Cerebellar nuclear complex (tissue), 1 donor: ENCODE data around the gene DAGLA.
A peak's percentile ranks its signal among the peaks of the same experiment; 100 is the strongest.
"Not testable (repeated sequence)": the region's sequence is repeated elsewhere in the genome, so short reads cannot be mapped to it uniquely, and the experiment has no call there.

Source experiments
- DNase-seq, 2 experiments: peaks; one replicate each; lab custom pipeline; 2025; lab: John Stamatoyannopoulos, UW

DAGLA gene, protein sequence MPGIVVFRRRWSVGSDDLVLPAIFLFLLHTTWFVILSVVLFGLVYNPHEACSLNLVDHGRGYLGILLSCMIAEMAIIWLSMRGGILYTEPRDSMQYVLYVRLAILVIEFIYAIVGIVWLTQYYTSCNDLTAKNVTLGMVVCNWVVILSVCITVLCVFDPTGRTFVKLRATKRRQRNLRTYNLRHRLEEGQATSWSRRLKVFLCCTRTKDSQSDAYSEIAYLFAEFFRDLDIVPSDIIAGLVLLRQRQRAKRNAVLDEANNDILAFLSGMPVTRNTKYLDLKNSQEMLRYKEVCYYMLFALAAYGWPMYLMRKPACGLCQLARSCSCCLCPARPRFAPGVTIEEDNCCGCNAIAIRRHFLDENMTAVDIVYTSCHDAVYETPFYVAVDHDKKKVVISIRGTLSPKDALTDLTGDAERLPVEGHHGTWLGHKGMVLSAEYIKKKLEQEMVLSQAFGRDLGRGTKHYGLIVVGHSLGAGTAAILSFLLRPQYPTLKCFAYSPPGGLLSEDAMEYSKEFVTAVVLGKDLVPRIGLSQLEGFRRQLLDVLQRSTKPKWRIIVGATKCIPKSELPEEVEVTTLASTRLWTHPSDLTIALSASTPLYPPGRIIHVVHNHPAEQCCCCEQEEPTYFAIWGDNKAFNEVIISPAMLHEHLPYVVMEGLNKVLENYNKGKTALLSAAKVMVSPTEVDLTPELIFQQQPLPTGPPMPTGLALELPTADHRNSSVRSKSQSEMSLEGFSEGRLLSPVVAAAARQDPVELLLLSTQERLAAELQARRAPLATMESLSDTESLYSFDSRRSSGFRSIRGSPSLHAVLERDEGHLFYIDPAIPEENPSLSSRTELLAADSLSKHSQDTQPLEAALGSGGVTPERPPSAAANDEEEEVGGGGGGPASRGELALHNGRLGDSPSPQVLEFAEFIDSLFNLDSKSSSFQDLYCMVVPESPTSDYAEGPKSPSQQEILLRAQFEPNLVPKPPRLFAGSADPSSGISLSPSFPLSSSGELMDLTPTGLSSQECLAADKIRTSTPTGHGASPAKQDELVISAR

DNA sequence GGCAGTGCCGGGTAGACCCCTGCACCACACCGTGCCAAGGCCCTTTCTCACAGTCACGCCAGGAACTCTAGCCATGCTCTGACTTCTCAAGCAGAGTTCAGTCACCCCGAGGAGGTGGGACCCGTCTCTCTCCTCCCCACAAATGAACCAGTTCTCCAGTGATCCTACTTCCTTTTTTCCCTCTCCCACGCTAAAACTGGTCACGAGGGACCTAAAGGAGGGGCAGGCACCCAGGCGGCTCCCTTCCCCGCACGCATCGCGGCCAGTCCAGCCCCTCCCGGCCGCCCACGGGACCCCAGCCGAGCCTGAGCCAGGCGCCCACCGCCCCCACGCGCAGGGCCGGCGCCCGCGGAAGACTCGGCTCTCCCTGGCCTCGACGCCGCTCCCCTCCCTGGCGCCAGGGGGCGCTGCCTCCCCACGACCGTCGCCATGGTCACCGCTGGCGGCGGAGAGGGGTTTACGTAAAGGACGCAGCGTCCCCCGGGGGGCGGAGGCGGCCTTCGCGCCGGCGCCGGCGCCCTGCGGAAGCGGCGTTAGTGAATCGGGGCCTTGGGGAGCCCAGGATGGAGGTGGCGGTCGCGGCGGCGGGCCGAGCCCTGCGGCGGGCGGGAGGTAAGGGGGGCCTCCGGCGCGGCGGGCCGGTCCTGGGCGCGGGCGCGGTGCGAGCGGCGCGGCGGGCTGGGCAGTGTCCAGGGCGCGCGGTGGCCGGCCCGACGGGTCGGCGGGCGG lies at the start of gene DAGLA:
DAGLA (plus strand) TSS at position 499 of the 729 bp plus-strand sequence. CDS start 39,765 bp downstream, outside the sequence.
- DNase-seq, result peak in 1 of 2 experiments; percentile 25

DNA sequence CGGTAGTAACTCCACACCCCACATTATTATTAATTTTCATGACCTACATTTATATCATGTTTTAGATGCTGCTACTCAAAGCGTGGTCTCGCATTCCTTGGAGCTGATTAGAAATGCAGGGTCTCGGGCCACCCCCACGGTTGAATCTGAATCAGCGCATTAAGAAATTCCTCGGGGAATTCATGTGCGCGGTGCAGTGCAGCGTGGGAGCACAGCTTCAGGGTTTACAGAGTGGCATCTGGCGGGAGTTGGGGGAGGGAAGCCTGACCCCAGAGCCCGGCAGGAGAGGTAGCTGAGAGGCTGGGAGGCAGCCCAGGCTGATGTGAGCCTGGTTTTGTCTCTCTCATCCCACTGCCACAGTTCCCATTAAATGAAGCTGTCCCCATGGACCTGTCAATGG lies 48.1 kb upstream of the DAGLA start:
- DNase-seq, result no peak

DNA sequence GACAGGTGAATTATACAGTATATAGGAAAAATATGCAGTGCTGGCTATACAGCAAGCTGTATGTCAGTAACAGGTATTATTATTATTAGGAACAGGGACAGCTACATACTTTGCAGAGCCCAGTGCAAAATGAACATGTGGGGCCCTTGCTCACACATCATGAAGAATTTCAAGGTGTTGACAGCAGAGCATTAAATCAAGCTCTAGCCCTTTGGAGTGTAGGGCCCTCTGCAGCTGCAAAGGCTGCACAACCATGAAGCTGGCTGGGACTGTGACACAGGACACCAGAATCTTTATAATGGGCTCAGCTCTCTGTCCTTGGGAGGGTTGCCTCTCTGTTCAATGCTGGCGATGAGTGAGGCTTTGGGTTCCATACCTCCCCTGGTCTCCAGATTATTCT lies 44.9 kb upstream of the DAGLA start:
- no peak for DNase-seq

DNA sequence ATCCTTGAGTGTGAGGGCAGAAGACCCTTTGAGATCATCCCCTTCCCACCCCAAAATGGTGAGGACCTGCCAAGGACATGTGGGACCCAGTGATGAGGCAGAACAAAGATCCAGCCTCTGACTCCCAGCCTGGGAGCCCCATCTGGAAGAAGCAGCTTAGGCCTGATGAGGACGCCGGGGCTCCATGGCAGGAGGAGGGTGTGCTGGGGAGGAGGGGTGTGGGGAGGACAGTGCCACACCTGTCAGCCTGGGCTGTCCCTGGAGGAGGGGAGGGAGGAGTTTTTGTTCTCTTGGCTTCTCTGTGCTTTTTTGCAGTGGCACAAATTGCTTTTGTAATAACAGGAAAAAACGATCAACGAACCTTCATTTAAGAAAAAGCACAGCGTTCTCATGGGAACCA lies 44.4 kb upstream of the DAGLA start:
- DNase-seq, result no peak

DNA sequence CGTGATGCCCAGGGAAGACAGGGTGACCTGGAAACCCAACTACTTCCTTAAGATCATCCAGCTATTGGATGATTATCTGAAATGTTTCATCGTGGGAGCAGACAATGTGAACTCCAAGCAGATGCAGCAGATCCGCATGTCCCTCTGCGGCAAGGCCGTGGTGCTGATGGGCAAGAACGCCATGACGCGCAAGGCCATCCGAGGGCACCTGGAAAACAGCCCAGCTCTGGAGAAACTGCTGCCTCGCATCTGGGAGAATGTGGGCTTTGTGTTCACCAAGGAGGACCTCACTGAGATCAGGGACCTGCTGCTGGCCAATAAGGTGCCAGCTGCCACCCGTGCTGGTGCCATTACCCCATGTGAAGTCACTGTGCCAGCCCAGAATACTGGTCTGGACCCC lies 43.5 kb upstream of the DAGLA start:
- no peak for DNase-seq

DNA sequence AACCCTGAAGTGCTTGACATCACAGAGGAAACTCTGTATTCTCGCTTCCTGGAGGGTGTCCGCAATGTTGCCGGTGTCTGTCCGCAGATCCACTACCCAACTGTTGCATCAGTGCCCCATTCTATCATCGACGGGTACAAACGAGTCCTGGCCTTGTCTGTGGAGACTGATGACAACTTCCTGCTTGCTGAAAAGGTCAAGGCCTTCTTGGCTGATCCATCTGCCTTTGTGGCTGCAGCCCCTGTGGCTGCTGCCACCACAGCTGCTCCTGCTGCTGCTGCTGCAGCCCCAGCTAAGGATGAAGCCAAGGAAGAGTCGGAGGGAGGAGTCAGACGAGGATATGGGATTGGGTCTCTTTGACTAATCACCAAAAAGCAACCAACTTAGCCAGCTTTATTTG lies 42.9 kb upstream of the DAGLA start:
- no peak for DNase-seq

DNA sequence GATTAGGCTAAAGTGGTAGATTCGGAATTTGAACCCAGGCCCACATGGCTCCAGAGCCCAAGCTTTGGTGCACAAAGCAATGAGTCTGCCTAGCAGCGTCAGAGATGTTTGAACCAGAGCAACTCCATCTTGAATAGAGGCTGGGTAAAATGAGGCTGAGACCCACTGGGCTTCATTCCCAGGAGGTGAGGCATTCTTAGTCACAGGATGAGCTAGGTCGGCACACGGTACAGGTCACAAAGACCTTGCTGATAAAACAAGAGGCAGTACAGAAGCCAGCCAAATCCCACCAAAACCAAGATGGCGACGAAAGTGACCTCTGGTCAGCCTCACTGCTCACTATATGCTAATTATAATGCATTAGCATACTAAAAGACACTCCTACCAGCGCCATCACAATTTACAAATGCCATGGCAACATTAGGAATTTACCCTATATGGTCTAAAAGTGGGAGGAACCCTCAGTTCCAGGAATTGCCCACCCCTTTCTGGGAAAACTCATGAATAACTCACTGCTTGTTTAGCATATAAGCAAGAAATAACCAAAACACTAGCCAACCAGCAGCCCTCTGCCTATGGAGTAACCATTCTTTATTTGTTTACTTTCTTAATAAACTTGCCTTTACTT lies 40.3 kb upstream of the DAGLA start:
- no peak for DNase-seq

DNA sequence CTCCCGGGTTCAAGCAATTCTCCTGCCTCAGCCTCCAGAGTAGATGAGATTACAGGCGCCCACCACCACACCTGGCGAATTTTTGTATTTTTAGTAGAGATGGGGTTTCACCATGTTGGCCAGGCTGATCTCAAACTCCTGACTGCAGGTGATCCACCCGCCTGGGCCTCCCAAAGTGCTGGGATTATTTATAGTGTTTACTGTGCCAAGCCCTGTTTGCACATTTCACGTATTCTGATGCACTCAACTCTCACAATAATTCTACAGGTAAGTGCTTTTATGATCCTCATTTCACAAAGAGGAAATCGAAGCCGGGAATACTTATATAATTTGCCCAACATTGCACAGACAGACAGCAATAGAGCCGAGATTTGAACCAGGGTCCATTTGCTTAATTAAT lies 38.0 kb upstream of the DAGLA start:
- DNase-seq, result no peak

DNA sequence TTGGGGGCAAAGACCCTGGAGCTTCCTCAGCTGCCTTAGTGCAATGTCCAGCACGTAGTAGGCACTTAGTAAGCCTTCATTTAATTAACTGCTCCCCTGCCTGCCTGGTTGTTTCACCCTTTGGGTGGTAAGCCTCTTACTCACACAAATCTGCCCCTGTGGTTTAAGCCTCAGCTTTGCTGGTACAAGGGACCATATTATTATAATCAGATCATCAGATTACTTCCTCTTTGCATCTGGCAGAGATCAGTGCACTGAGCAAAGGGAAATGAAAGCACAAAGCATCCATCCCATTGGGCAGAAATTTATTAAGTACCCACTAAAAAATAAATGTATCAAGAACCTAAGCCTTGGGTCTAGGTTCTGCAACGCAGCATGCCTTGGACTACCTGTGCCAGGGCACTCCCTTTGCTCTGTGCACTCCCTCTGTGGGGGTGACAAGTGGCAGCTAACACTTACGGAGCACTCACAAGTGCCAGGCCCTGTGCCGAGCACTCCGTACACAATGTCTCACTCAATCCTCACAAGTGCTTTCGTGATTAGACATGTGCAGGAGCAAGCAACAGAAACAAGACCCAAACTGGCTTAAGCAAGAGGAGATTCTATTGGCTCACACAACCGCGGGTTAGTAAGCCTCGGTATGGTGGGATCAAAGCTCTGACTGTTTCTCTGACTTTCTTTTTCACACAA lies 34.9 kb upstream of the DAGLA start:
- no peak for DNase-seq

DNA sequence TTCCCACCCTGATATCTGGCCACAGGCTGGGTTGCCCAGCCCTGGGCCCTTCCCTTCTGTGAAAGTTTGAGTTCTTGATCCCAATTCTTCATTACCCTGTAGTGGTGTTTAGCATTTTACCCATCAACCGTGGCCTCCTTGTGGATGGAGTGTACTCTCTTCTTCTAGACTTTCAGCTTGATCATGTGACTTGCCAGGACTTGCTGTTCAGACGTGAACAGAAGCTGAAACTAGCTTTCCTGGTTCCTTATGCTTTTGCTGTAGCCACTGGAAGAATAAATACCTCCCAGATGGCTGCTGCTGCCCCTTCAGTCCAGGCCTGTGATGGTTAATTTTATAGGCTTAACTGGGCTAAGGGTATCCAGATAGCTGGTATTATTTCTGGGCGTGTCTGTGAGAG lies 32.7 kb upstream of the DAGLA start:
- DNase-seq, result no peak

DNA sequence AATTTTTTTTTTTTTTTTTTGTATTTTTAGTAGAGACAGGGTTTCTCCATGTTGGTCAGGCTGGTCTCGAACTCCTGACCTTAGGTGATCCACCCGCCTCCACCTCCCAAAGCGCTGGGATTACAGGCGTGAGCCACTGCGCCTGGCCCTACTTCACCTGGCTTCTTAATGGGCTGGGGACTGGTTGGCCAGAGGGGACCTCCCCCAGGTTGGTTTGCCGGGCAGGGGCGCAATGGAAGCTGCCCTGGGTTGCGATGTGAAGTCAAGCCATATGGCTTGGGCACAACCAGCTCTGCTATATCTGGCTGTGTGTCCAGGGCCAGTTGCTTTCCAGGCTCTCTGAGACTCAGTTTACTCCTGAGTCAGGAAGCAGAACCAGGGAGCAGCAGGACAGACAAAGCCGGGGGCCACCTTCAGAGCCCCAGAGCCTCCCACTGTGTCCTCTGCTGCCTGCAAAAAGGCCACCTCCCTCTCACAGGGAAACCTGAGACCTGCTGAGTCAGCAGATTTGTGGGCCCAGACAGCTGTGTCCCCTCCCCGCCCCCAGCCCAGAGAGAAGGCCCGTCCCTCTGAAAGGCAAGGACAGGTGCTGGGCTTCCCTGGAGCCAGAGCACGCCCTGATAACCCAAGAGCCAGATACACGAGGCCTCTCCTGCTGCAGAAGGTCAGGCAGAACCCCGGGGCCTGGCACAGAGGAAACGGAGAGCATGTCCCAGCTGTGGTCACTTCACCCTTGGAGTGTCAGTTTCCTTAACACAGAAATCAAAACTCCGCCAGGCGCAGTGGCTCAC lies 29.2 kb upstream of the DAGLA start:
- no peak for DNase-seq

DNA sequence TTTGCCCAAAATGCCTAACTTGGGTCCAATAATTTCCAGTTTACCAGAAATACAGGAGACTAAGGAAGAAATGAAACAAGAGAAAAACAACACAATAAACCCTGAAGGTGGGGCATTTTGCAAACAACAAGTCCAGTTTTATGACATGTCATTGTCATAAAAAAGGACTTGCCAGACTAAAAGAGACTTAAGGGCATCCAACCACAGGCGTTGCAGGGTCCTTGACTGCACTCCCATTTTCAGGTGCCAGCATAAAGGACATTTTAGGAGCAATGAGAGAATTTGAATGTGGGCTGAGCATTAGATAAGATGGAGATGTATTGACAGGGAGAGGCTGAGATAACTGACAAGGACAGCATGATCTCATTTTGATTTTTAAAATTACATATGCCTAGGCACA lies 28.1 kb upstream of the DAGLA start:
- DNase-seq, result no peak

DNA sequence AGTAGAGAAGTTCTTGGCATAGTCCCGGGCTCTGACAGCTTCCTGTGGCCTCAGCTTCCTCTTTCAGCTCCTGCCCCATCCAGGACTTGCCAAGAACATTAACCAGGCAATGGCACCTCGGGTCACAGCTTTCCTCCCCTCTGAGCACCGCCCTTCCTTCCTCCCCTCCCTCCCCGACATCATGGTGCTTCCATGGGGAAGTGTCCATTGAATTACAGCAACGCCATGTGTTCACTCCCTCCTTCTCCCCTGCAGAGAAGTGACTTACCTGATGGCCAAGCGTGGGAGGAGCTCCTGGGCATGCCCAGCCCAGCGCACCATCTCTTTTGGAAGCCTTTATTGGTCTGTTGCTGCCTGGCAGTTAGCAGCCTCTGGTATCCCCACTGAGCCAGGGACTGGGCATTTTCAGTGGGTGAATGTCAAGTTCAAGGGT lies 25.8 kb upstream of the DAGLA start:
- DNase-seq, result no peak

DNA sequence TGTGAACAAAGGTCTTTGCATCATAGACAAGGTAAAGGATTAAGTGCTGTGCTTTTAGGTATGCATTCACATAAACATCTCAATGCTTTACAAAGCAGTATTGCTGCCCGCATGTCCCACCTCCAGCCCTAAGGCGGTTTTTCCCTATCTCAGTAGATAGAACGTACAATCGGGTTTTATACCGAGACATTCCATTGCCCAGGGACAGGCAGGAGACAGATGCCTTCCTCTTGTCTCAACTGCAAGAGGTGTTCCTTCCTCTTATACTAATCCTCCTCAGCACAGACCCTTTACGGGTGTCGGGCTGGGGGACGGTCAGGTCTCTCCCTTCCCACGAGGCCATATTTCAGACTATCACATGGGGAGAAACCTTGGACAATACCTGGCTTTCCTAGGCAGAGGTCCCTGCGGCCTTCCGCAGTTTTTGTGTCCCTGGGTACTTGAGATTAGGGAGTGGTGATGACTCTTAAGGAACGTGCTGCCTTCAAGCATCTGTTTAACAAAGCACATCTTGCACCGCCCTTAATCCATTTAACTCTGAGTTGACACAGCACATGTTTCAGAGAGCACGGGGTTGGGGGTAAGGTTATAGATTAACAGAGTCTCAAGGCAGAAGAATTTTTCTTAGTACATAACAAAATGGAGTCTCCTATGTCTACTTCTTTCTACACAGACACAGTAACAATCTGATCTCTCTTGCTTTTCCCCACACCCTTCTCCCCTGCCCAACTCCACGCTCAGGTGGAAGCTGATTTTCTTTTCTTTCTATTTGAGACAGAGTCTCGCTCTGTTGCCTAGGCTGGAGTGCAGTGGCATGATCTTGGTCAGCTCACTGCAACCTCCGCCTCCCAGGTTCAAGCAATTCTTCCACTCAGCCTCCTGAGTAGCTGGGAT lies 24.7 kb upstream of the DAGLA start:
- DNase-seq, result not testable (repeated sequence)

DNA sequence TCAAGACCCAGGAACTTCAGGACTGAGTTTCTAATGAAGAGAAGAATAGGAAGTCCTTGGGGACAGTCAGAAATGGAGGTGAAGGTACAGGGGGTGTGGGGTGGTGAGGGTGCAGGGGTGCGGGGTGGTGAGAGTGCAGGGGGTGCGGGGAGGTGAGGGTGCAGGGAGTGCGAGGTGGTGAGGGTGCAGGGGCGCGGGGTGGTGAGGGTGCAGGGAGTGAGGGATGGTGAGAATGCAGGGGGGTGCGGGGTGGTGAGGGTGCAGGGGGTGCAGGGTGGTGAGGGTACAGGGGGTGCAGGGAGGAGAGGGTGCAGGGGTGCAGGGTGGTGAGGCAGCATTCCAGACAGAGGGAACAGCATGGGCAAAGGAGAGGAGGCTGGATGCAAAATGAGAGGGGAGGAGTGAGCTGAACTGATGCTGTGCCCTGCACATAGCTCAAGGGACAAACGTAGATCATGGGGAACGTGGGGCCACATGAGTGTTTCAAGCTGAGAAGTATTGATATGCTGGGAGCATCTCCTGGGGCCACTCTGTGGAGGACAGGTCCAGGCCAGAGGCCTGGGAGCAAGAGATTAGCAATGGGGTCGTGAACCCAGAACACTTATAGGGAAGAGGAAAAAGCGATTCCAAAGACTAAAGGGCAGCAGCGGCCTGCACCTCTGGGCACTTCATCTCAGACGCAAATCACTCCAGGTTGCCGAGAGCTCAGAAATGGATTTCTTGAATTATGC lies 23.7 kb upstream of the DAGLA start:
- no peak for DNase-seq

DNA sequence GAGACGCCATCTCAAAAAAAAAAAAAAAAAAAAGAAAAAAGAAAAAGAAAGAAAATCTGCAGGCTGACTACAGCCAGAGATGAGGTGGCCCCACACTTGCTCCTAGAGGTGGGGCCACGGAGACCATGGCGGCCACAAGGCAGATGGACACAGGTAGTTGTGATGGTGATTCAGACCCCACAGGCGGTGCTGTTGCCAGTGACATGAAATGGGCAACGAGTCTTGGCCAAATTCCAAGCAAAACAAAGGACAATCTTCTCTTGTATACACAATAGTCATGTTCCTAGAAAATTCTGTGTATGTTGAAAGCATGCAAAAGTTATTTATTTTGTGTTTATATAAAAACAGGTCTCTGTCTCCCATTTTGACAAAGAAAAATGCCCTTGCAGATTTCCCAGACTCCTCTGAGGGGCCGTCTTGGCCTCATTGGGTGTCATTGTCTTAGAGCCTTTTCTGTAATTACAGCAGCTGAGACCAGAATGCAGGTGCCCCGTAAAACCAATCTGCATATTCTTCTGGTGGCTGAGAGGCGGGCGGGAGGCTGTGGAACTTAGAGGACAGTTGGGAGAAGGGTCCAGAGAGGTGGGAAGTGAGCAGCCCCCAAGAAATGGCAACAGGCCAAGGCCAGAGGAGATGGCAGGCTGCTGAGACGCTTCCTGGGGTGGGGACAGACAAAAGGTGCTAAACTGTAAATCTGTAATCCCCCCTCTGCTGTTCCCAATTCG lies 22.5 kb upstream of the DAGLA start:
- no peak for DNase-seq

DNA sequence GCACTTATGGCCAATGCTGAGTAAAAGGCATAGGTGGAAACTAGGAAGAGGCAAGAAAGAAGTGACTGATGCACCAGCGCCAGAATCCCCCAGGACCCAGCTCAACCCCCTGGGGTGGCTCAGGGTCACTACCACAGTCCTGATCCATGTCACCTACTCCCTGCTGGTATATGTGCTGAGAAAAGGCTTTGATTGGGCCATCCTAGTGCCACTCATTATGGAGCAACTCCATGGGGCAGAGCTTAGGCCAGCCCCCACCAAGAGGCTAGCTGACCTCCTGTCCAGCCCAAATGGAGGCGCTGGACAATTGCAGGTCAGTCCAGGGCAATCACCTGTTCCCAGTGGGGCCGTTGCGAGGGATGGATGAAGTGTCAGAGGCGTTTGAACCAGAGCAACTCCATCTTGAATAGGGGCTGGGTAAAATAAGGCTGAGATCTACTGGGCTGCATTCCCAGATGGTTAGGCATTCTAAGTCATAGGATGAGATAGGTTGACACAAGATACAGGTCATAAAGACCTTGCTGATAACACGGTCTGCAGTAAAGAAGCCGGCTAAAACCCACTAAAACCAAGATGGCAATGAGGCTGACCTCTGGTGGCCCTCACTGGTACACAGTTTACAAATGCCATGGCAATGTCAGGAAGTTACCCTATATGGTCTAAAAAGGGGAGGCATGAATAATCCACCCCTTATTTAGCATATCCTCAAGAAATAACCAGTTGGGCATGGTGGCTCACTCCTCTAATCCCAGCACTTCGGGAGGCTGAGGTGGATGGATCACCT lies 20.6 kb upstream of the DAGLA start:
- DNase-seq, result no peak
